Measurements from ENCODE around the gene TRIM40. TPM values are rescaled to one million over a fixed set of nuclear protein-coding genes. Genes with fewer than 3 reads are reported as not detected.

Gene TRIM40
- total and polyA plus RNA-seq, 3 donors from 2014 or later: 0.19 to 7.5 (median 0.79) TPM

DNA sequence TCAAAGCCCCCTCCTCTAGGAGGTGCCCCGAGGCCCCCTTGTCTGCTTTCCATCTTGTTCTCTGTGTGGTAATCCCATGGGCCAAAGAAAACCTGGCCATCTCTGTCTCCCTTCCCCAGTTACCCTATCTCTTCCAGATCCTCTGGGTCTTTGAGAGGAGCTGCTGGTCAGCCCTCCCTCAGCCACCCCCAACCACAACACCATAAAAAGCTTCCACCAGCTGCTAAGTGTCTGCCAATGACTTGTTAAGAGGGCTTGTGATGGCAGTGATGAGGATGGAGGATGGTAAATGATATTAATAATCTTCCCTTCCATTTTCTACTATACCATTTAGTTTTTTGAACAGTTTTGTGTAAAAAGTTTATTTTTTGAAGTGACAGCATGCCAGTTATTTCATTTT, 60.0 kb downstream of the TRIM40 start:
- Histone ChIP-seq H3K4me3 (no peak overlapping the region), H3K27ac (no peak overlapping the region), H3K27me3 (no peaks in the 10 kb centered on the region), H3K4me1 (no peaks in the 10 kb centered on the region), H3K36me3 (ENCODE audit: low read depth, missing control alignments) (no peaks in the 10 kb centered on the region), H3K9me3 (no peaks in the 10 kb centered on the region)
- WGBS, 2 donors: 96 to 100% methylated on average over 1 of the region's 1 CpG
- intact Hi-C loops (cut with DNase I; ENCODE audit: low total_unique reads): no loop called here
- TF ChIP-seq POLR2A (IDR thresholded peaks at IDR 0.05): no peak
- TF ChIP-seq, protein P1, sequence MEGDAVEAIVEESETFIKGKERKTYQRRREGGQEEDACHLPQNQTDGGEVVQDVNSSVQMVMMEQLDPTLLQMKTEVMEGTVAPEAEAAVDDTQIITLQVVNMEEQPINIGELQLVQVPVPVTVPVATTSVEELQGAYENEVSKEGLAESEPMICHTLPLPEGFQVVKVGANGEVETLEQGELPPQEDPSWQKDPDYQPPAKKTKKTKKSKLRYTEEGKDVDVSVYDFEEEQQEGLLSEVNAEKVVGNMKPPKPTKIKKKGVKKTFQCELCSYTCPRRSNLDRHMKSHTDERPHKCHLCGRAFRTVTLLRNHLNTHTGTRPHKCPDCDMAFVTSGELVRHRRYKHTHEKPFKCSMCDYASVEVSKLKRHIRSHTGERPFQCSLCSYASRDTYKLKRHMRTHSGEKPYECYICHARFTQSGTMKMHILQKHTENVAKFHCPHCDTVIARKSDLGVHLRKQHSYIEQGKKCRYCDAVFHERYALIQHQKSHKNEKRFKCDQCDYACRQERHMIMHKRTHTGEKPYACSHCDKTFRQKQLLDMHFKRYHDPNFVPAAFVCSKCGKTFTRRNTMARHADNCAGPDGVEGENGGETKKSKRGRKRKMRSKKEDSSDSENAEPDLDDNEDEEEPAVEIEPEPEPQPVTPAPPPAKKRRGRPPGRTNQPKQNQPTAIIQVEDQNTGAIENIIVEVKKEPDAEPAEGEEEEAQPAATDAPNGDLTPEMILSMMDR (IDR thresholded peaks at IDR 0.05): no peak
- no peak for DNase-seq

DNA sequence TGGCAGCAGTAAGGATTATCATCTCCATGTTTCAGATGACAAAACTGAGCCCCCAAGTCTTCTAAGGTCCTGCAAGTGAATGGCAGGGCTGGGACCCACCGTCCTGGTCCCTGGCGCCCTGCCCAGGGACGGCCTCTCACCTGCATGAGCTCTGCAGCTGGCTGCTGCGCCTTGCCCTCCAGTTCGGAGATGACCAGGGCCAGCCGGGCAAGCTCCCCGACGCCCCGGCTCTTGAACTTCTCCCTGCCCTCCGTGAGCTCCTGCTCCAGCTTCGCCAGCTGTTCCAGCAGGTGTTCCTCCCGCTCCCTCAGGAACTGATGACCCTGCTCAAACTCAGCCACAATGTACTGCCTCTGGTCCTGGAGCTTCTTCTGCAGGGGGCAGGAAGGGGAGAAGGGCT, 60.4 kb downstream of the TRIM40 start:
- H3K4me1 ChIP-seq: no peaks in the 10 kb centered on the region
- no peaks in the 10 kb centered on the region for H3K9me3 ChIP-seq
- TF ChIP-seq, protein P1 (IDR thresholded peaks at IDR 0.05): no peak
- no peak for TF ChIP-seq POLR2A (IDR thresholded peaks at IDR 0.05)
- intact Hi-C loops (cut with DNase I; ENCODE audit: low total_unique reads): no loop called here
- H3K4me3 ChIP-seq: no peak overlapping the region
- H3K27ac ChIP-seq: no peak overlapping the region
- no peaks in the 10 kb centered on the region for H3K36me3 ChIP-seq (ENCODE audit: low read depth, missing control alignments)
- no peak for DNase-seq
- H3K27me3 ChIP-seq: no peaks in the 10 kb centered on the region
- WGBS, 2 donors: 88 to 96% methylated on average over 9 to 12 of the region's 12 CpGs

Small RNA genes within 50 kb of the gene (small RNA-seq; reads per million reads assigned to genes)
- 0 reads per million in 2 donors for gene RF00554

Other genes starting within 250 kb of the TRIM40 start
- 100 to 1,000 TPM; 282 to 504 TPM for gene HLA-A, start 193.6 kb upstream of the TRIM40 start, total RNA-seq
- gene HLA-A, start 193.6 kb upstream of the TRIM40 start, polyA plus RNA-seq (ENCODE audit: insufficient read depth, low read depth, low replicate concordance): 586 TPM
- 10 to 100 TPM; 29.4 to 33.7 TPM for gene POLR1H, start 74.9 kb upstream of the TRIM40 start, total RNA-seq
- gene POLR1H, start 74.9 kb upstream of the TRIM40 start, polyA plus RNA-seq (ENCODE audit: insufficient read depth, low read depth, low replicate concordance): 56.8 TPM
- 10 to 100 TPM; 40.2 to 55.0 TPM for gene PPP1R11, start 68.9 kb upstream of the TRIM40 start, total RNA-seq
- 91.8 TPM for gene PPP1R11, start 68.9 kb upstream of the TRIM40 start, polyA plus RNA-seq (ENCODE audit: insufficient read depth, low read depth, low replicate concordance)
- 1 to 10 TPM; 3.5 to 4.3 TPM for gene RNF39, start 60.4 kb upstream of the TRIM40 start, total RNA-seq
- 2.7 TPM for gene RNF39, start 60.4 kb upstream of the TRIM40 start, polyA plus RNA-seq (ENCODE audit: insufficient read depth, low read depth, low replicate concordance)
- gene TRIM31, start 23.1 kb upstream of the TRIM40 start, total RNA-seq: 1 to 10 TPM in 1 of 2 donors, under 1 TPM in 1; 0.50 to 4.0 TPM
- 6.4 TPM for gene TRIM31, start 23.1 kb upstream of the TRIM40 start, polyA plus RNA-seq (ENCODE audit: insufficient read depth, low read depth, low replicate concordance)
- gene TRIM10, start 25.1 kb downstream of the TRIM40 start, total RNA-seq: under 1 TPM in 1 of 2 donors, not detected in 1; 0.25 TPM
- 0.17 TPM for gene TRIM10, start 25.1 kb downstream of the TRIM40 start, polyA plus RNA-seq (ENCODE audit: insufficient read depth, low read depth, low replicate concordance)
- gene TRIM15, start 27.4 kb downstream of the TRIM40 start, total RNA-seq: under 1 TPM in 1 of 2 donors, not detected in 1; 0.25 TPM
- 1.1 TPM for gene TRIM15, start 27.4 kb downstream of the TRIM40 start, polyA plus RNA-seq (ENCODE audit: insufficient read depth, low read depth, low replicate concordance)
- gene TRIM26, start 77.3 kb downstream of the TRIM40 start, total RNA-seq: 10 to 100 TPM; 67.1 to 75.8 TPM
- 40.3 TPM for gene TRIM26, start 77.3 kb downstream of the TRIM40 start, polyA plus RNA-seq (ENCODE audit: insufficient read depth, low read depth, low replicate concordance)
- 10 to 100 TPM; 30.6 to 33.6 TPM for gene TRIM39, start 190.8 kb downstream of the TRIM40 start, total RNA-seq
- 58.1 TPM for gene TRIM39, start 190.8 kb downstream of the TRIM40 start, polyA plus RNA-seq (ENCODE audit: insufficient read depth, low read depth, low replicate concordance)
- gene RPP21, start 209.0 kb downstream of the TRIM40 start, total RNA-seq: 100 to 1,000 TPM in 1 of 2 donors, 10 to 100 TPM in 1; 94.3 to 101 TPM
- gene RPP21, start 209.0 kb downstream of the TRIM40 start, polyA plus RNA-seq (ENCODE audit: insufficient read depth, low read depth, low replicate concordance): 49.8 TPM